Renal cortical epithelial cell (primary cell): Measurements from ENCODE around the gene FKBP6. TPM values are rescaled to one million over a fixed set of nuclear protein-coding genes. Genes with fewer than 3 reads are reported as not detected.
"Not testable (repeated sequence)": the region's sequence is repeated elsewhere in the genome, so short reads cannot be mapped to it uniquely, and the experiment has no call there.

ENCODE experiments used
- DNase-seq: peaks from one replicate; pipeline ENCODE4 v3.0.0-alpha.2; 2011; ENCODE audit warnings: low read depth
- total RNA-seq: library from RNA; depleted of rRNA; stranded (reverse); fragments of >200 nt; gene quantifications from 2 replicates; pipeline ENCODE4 v1.2.3, GENCODE V29; 2014

FKBP6 gene, protein sequence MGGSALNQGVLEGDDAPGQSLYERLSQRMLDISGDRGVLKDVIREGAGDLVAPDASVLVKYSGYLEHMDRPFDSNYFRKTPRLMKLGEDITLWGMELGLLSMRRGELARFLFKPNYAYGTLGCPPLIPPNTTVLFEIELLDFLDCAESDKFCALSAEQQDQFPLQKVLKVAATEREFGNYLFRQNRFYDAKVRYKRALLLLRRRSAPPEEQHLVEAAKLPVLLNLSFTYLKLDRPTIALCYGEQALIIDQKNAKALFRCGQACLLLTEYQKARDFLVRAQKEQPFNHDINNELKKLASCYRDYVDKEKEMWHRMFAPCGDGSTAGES
- not detected in 2 replicates for total RNA-seq

DNA sequence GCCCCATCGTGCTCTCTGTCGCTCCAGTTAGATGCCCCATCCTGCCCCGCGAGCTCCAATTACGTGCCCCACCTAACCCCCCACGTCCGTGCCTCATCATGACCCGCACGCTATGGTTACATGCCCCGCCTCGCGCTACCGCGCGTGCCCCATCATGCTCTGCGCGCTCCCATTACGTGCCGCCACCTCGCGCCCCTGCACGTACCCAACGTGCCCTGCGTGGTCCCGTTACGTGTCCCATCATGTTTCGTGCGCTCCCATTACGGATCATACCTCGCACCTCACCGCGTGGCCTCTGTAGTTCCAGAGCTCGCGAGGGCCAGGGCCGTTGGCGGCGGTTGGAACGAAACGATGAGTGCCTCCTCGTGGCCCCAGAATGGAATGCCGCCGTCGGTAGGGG lies at the start of gene FKBP6, which contains the start of gene TRIM50:
Gene FKBP6, plus strand, starts transcription at position 240 of the 400 bp plus-strand sequence. CDS start 268 bp downstream, outside the sequence.
Gene TRIM50, minus strand, starts transcription at position 161 of the 400 bp plus-strand sequence. CDS start 3,295 bp downstream, outside the sequence.
- DNase-seq, result not testable (repeated sequence)

GRCh38 chr7:73297235-73297634 lies 30.7 kb upstream of the FKBP6 start:
- DNase-seq, result not testable (repeated sequence)

DNA sequence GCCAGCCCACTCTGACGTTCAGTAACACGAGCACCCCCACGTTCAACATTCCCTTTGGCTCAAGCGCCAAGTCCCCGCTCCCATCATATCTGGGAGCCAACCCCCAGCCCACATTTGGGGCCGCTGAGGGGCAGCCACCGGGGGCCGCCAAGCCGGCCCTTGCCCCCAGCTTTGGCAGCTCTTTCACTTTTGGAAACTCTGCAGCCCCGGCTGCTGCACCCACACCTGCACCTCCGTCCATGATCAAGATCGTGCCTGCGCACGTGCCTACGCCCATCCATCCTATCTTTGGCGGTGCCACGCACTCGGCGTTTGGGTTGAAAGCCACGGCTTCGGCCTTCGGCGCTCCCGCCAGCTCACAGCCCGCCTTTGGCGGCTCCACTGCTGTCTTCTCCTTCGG lies 30.3 kb upstream of the FKBP6 start:
- not testable (repeated sequence) for DNase-seq

DNA sequence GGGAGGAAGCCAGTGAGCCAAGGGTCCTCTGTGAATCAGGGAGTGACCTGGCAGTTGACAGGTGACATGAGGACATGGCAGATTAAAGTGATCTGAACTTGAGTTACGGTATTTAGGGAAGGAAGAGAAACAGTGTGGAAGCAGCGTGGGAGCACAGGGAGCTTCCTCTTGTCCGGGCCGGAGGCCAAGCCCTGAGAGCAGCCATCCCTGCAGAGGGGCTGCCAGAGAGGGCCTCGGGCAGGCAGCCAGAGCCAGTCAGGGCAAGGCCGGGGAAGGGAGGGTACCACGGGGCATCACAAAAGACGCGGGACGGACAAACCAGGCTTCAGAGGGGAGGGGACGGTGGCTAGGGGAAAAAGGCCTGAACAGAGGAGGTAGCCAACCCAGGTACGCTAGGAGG lies 28.1 kb upstream of the FKBP6 start:
- not testable (repeated sequence) for DNase-seq

DNA sequence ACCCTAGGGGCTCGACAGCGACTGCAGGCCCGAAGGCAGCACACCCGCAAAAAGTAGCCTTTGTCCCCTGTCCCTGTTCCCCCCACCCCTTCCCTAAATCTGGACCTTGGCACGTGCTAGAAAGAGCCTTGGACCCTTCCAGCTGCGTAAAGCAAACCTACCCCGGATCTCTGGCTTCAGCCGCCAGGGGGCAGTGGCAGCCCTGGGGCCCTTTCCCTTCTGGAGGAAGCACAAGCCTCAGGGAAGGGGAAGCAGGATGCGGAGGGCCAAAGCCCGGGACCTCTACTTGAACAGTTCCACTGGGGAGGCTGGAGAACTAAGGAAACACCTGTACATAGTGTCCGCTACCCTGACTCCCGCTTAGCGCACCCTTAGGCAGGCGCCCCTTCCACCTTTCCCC lies 26.9 kb upstream of the FKBP6 start:
- DNase-seq, result not testable (repeated sequence)

DNA sequence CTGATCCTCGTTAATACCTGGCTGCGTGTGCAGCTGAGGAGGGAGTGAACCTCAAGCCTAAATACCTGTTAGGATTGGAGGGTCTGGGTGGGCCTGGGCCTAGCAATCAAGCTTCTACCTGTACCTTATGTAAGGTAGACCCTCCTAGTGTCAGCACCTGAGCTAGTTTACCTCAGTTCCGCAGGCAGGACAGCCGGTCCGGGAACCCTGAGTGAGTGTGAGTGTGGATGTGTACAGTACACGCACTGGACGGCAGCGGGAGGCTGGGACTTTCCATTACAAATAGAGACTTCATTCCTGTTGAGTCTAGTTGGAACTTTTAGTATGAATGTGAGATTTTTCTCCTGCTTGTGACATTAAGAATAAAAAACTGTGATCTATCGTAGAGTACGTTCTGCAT lies 25.1 kb upstream of the FKBP6 start:
- DNase-seq, result not testable (repeated sequence)

- DNase-seq, result no peak
These were observed 24.4 kb upstream of the FKBP6 start for GRCh38 chr7:73303546-73303945.

- DNase-seq, result no peak
These were observed 23.9 kb upstream of the FKBP6 start for GRCh38 chr7:73304071-73304470.

- DNase-seq, result not testable (repeated sequence)
These were observed 23.2 kb upstream of the FKBP6 start for GRCh38 chr7:73304612-73305387.

- DNase-seq, result no peak
These were observed 20.5 kb upstream of the FKBP6 start for GRCh38 chr7:73307436-73307835.

GRCh38 chr7:73308074-73308664 lies 19.8 kb upstream of the FKBP6 start:
- no peak for DNase-seq

DNA sequence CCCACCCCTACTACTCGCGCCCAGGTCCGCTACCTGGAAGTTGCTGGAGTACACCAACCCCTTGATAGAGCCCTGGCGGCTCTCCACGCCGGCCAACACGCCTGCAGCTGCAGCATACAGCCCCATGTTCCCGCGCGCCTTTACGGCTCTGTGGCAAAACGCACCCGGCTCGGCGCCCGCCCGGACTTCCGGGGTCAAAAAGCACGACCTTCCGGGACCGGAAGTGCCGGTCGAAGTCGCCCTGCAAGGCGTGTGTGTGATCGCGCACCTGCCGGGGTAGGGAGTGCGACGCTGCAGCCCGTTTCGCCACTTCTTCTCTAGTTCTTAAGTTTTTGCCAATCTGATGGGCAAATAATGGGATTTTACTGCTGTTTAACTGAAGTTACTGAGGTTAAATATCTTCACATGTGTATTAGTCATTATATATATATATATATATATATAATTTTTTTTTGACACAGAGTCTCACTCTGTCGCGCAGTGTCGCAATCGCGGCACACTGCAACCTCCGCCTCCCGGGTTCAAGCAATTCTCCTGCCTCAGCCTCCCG lies 19.2 kb upstream of the FKBP6 start, which contains the start of gene NSUN5:
Gene NSUN5, minus strand, starts transcription at position 162 of the 550 bp plus-strand sequence. Its CDS starts 36 bp downstream, at position 126.
- peak; percentile 57 for DNase-seq

- not testable (repeated sequence) for DNase-seq
These were observed 16.5 kb upstream of the FKBP6 start for GRCh38 chr7:73311421-73311820.

GRCh38 chr7:73312831-73313520 lies 15.0 kb upstream of the FKBP6 start:
- DNase-seq, result no peak

DNA sequence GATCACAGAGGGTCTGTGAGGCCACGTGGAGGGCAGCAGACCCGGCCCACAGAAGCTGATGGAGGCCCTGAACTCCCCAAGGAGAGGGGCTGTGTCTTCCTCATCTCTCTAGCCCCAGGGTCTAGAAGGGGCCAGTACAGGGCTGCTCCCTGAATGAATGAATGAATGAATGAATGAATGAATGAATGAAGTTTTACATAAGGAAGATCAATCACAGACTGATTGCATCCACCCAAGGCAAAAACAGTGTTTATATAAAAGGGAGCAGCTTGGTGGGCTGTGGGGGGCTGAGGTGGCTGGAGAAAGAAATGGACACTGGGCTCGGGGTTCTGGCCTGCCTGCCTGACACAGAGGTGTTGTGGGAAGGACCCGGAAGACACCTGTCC lies 14.4 kb upstream of the FKBP6 start:
- no peak for DNase-seq

DNA sequence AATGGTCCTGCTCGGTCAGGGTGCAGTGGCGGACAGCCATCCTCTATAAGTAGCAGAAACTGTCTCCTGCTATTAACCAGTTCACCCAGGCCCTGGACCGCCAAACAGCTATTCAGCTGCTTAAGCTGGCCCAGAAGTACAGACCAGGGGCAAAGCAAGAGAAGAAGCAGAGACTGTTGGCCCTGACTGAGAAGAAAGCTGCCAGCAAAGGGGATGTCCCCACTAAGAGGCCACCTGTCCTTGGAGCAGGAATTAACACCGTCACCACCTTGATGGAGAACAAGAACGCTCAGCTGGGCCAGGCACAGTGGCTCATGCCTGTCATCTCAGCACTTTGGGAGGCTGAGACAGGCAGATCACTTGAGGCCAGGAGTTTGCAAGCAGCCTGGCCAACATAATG lies 13.7 kb upstream of the FKBP6 start:
- no peak for DNase-seq

DNA sequence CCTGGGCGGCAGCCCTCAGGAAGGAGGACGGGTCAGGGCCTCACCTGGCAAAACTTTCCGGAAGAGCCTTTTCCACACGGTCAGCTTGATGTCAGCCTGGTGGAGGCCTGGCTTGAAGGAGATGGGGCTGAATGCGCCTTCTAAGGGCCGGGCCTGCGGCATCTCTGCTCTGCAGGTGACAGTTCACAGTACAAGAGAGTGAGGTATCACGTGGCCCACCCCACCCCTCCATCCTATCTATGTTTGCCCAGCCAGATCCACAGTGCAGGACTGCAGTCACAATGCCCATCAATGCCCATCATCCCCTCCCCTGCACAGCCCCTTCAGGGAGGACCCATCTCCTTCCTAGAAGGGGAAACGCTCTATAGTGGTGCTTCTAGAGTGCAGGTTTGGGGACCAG lies 11.4 kb upstream of the FKBP6 start:
- no peak for DNase-seq

DNA sequence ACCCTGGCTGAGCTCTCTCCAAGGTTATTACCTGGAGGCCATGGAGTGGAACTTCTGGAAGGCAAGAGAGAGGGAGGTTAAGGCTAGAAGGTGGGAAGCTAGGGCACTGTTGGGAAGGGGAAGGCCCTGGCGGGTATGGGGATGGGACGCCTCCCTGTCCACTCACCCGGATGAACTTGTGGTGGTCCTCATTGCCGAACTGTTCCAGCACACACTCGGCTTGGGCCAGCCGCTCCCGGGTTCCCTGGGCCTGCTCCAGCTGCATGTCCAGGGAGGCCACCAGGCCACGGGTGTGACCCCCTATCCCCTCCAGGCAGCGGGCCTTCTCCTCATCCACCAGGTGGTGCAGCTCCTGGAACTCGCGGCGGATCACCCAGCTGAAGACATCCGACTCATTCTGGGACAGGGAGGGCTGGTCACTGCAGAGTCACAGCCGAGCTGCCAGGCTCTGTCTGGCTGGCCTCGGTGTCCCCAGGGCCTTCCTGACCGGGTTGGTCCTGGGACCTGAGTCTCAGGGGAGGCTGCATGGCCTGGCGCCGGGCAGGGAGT lies 9.2 kb upstream of the FKBP6 start:
- not testable (repeated sequence) for DNase-seq

- DNase-seq, result not testable (repeated sequence)
These were observed 8.4 kb upstream of the FKBP6 start for GRCh38 chr7:73319541-73319940.

GRCh38 chr7:73320009-73320408 lies 8.0 kb upstream of the FKBP6 start:
- DNase-seq, result not testable (repeated sequence)

GRCh38 chr7:73323434-73324080 lies 4.4 kb upstream of the FKBP6 start:
- not testable (repeated sequence) for DNase-seq
